GM13976 (cell line): ENCODE data around the gene ABCB11.
"Not testable (repeated sequence)": the region's sequence is repeated elsewhere in the genome, so short reads cannot be mapped to it uniquely, and the experiment has no call there.

Experiments
- DNase-seq: peaks from one replicate; pipeline ENCODE4 v3.0.0; 2012; ENCODE audit warnings: low spot score
- CTCF ChIP-seq: IDR thresholded peaks from 2 replicates; pipeline ENCODE4 v1.5.1; 2012; ENCODE audit warnings: borderline replicate concordance, mild to moderate bottlenecking; ENCODE audit not compliant: insufficient read depth; ENCODE audit errors: extremely low read depth, missing control alignments, control extremely low read depth
- in situ Hi-C: fragments of 300-500 bp; cut with MboI; formaldehyde crosslinking; loops from one replicate; pipeline ENCODE4 v1.12.0; 2022; ENCODE audit warnings: low sequenced_read_pairs, mixed read lengths, inconsistent platforms; ENCODE audit not compliant: unreplicated experiment

ABCB11 gene

GRCh38 chr2:168889635-168890005 is 141.5 kb downstream of the ABCB11 start:
- no peak for DNase-seq
- no peak for TF ChIP-seq CTCF
- in situ Hi-C loops: no loop called here

GRCh38 chr2:168884975-168885374 is 146.1 kb downstream of the ABCB11 start:
- no peak for TF ChIP-seq CTCF
- DNase-seq: no peak
- in situ Hi-C loops: no loop called here

GRCh38 chr2:168882163-168882562 is 149.0 kb downstream of the ABCB11 start:
- DNase-seq, in situ Hi-C loops: not testable (repeated sequence)

- no peak for TF ChIP-seq CTCF
- DNase-seq: no peak
- in situ Hi-C loops: no loop called here
Observed at GRCh38 chr2:168874368-168875054, 156.6 kb downstream of the ABCB11 start.

- in situ Hi-C loops, DNase-seq: not testable (repeated sequence)
Observed at GRCh38 chr2:168870824-168871223, 160.3 kb downstream of the ABCB11 start.
